HEK293 (cell line): ENCODE results near the gene CREBRF.
"Not testable (repeated sequence)": the region's sequence is repeated elsewhere in the genome, so short reads cannot be mapped to it uniquely, and the experiment has no call there.

Experiments
- CTCF ChIA-PET: fragments of 350-600 bp; formaldehyde crosslinking; extraction: SDS; loops from one replicate; lab custom pipeline; 2021; ENCODE audit warnings: antibody characterized with exemption; lab: Yijun Ruan, JAX
- POLR2A ChIA-PET: fragments of 300-600 bp; formaldehyde crosslinking; extraction: SDS; loops from one replicate; lab custom pipeline; 2020; ENCODE audit warnings: antibody characterized with exemption, inconsistent platforms; lab: Yijun Ruan, JAX
- H3K27ac ChIP-seq: fragments of 200-500 bp; sonication (Bioruptor generic); 2 replicates; pipeline ENCODE4 v1.5.1; 2014; ENCODE audit warnings: low read depth, low read length, control low read depth, inconsistent platforms; ENCODE audit errors: extremely low read depth
- H3K36me3 ChIP-seq, 2 experiments: fragments of 200-500 bp in 1 of 2; sonication (Bioruptor generic) in 1 of 2; 1 replicate in 1 of 2; 2 replicates in 1 of 2; pipeline ENCODE4 v1.5.1; 2014 to 2017; ENCODE audit warnings: inconsistent platforms in 2 of 2, low read length in 2 of 2; ENCODE audit not compliant: control insufficient read depth in 2 of 2, insufficient read depth in 1 of 2
- H3K4me1 ChIP-seq: fragments of 200-500 bp; sonication (Bioruptor generic); 2 replicates; pipeline ENCODE4 v1.5.1; 2014; ENCODE audit warnings: mild to moderate bottlenecking, low read length, inconsistent platforms; ENCODE audit not compliant: control insufficient read depth, insufficient read depth
- H3K4me3 ChIP-seq: 2 replicates; pipeline ENCODE4 v1.5.1; 2011; ENCODE audit warnings: low read depth, mild to moderate bottlenecking, control low read depth, low read length, moderate library complexity
- H3K9me3 ChIP-seq: fragments of 200-500 bp; sonication (Bioruptor generic); 2 replicates; pipeline ENCODE4 v1.5.1; 2014; ENCODE audit warnings: low read depth, low read length, inconsistent platforms; ENCODE audit not compliant: control insufficient read depth, insufficient read depth
- FEZF1 ChIP-seq: fragments of 450-650 bp; formaldehyde crosslinking; IDR thresholded peaks from 2 replicates; pipeline ENCODE4 v1.5.1; 2016; ENCODE audit warnings: missing biosample characterization, missing genetic modification characterization
- GLIS2 ChIP-seq: fragments of 450-650 bp; formaldehyde crosslinking; IDR thresholded peaks from 2 replicates; pipeline ENCODE4 v1.5.1; 2016; ENCODE audit warnings: missing biosample characterization, missing genetic modification characterization
- PRDM1 ChIP-seq: fragments of 450-650 bp; formaldehyde crosslinking; IDR thresholded peaks from 2 replicates; pipeline ENCODE4; 2016; ENCODE audit warnings: missing biosample characterization, missing genetic modification characterization
- RBAK ChIP-seq: fragments of 450-650 bp; formaldehyde crosslinking; IDR thresholded peaks from 2 replicates; pipeline ENCODE4 v1.5.1; 2016; ENCODE audit warnings: missing biosample characterization, missing genetic modification characterization
- REPIN1 ChIP-seq: fragments of 450-650 bp; formaldehyde crosslinking; IDR thresholded peaks from 2 replicates; pipeline ENCODE4 v1.5.1; 2017; ENCODE audit warnings: missing biosample characterization, missing genetic modification characterization, low read depth
- SP7 ChIP-seq: fragments of 450-650 bp; formaldehyde crosslinking; IDR thresholded peaks from 2 replicates; pipeline ENCODE4 v1.5.1; 2016; ENCODE audit warnings: missing biosample characterization, missing genetic modification characterization
- ZBTB21 ChIP-seq: fragments of 450-650 bp; formaldehyde crosslinking; IDR thresholded peaks from 2 replicates; pipeline ENCODE4 v1.5.1; 2017; ENCODE audit warnings: missing biosample characterization, missing genetic modification characterization
- ZIC2 ChIP-seq: fragments of 450-650 bp; formaldehyde crosslinking; IDR thresholded peaks from 2 replicates; pipeline ENCODE4 v1.5.1; 2016; ENCODE audit warnings: missing biosample characterization, missing genetic modification characterization
- ZNF169 ChIP-seq: fragments of 450-650 bp; formaldehyde crosslinking; IDR thresholded peaks from 2 replicates; pipeline ENCODE4 v1.5.1; 2016; ENCODE audit warnings: missing biosample characterization, missing genetic modification characterization
- ZNF174 ChIP-seq: fragments of 450-650 bp; formaldehyde crosslinking; IDR thresholded peaks from 2 replicates; pipeline ENCODE4 v1.5.0; 2017; ENCODE audit warnings: missing biosample characterization, mild to moderate bottlenecking, missing genetic modification characterization
- ZNF292 ChIP-seq: fragments of 450-650 bp; formaldehyde crosslinking; IDR thresholded peaks from 2 replicates; pipeline ENCODE4 v1.5.1; 2016; ENCODE audit warnings: low read depth, missing biosample characterization, missing genetic modification characterization, borderline replicate concordance
- ZNF335 ChIP-seq: fragments of 450-650 bp; formaldehyde crosslinking; conservative IDR thresholded peaks from 2 replicates; pipeline ENCODE4 v1.5.1; 2016; ENCODE audit warnings: missing biosample characterization, missing genetic modification characterization
- ZNF362 ChIP-seq: fragments of 450-650 bp; formaldehyde crosslinking; IDR thresholded peaks from 2 replicates; pipeline ENCODE4 v1.5.1; 2016; ENCODE audit warnings: missing biosample characterization, missing genetic modification characterization
- ZNF404 ChIP-seq: fragments of 450-650 bp; formaldehyde crosslinking; IDR thresholded peaks from 2 replicates; pipeline ENCODE4 v1.5.1; 2017; ENCODE audit warnings: missing biosample characterization, missing genetic modification characterization
- ZNF501 ChIP-seq: fragments of 450-650 bp; formaldehyde crosslinking; IDR thresholded peaks from 2 replicates; pipeline ENCODE4 v1.5.1; 2016; ENCODE audit warnings: missing biosample characterization, missing genetic modification characterization
- ZNF548 ChIP-seq: fragments of 450-650 bp; formaldehyde crosslinking; IDR thresholded peaks from 2 replicates; pipeline ENCODE4 v1.5.1; 2016; ENCODE audit warnings: missing biosample characterization, missing genetic modification characterization
- ZNF549 ChIP-seq: fragments of 450-650 bp; IDR thresholded peaks from 2 replicates; pipeline ENCODE4 v1.5.1; 2018; ENCODE audit warnings: missing biosample characterization, missing genetic modification characterization, mild to moderate bottlenecking, inconsistent platforms, moderate library complexity
- ZNF621 ChIP-seq: fragments of 450-650 bp; formaldehyde crosslinking; IDR thresholded peaks from 2 replicates; pipeline ENCODE4 v1.5.1; 2017; ENCODE audit warnings: missing biosample characterization, missing genetic modification characterization
- ZNF747 ChIP-seq: fragments of 450-650 bp; formaldehyde crosslinking; IDR thresholded peaks from 2 replicates; pipeline ENCODE4 v1.5.1; 2016; ENCODE audit warnings: missing biosample characterization, missing genetic modification characterization
- ZNF76 ChIP-seq: fragments of 450-650 bp; formaldehyde crosslinking; IDR thresholded peaks from 2 replicates; pipeline ENCODE4; 2016; ENCODE audit warnings: low read depth, missing biosample characterization, missing genetic modification characterization, borderline replicate concordance
- ZNF777 ChIP-seq: fragments of 450-650 bp; formaldehyde crosslinking; IDR thresholded peaks from 2 replicates; pipeline ENCODE4 v1.5.1; 2017; ENCODE audit warnings: missing biosample characterization, missing genetic modification characterization, borderline replicate concordance
- ZSCAN18 ChIP-seq: fragments of 450-650 bp; formaldehyde crosslinking; IDR thresholded peaks from 2 replicates; pipeline ENCODE4 v1.5.1; 2016; ENCODE audit warnings: missing biosample characterization, missing genetic modification characterization
- ZSCAN4 ChIP-seq: fragments of 450-650 bp; formaldehyde crosslinking; IDR thresholded peaks from 2 replicates; pipeline ENCODE4 v1.5.1; 2017; ENCODE audit warnings: missing biosample characterization, missing genetic modification characterization

Gene CREBRF

GRCh38 chr5:173075137-173075843, 19.1 kb downstream of the CREBRF start (continued):
- no peak for TF ChIP-seq ZSCAN4 (tag by site-specific recombination)
- no peak for TF ChIP-seq ZBTB21 (tag by site-specific recombination)
- TF ChIP-seq ZNF76 (tag by site-specific recombination) = no peak
- TF ChIP-seq ZIC2 = no peak
- no peak for TF ChIP-seq ZSCAN18
- no peak for TF ChIP-seq GLIS2 (tag by site-specific recombination)
- no peak for TF ChIP-seq ZNF621
- TF ChIP-seq, all 188 proteins: peak for 0

GRCh38 chr5:173075970-173076369, 19.8 kb downstream of the CREBRF start:
- POLR2A ChIA-PET = no interaction called here

GRCh38 chr5:173076471-173076870, 20.3 kb downstream of the CREBRF start:
- H3K27ac ChIP-seq, CTCF ChIA-PET, H3K4me3 ChIP-seq, H3K9me3 ChIP-seq, H3K36me3 ChIP-seq, H3K4me1 ChIP-seq, POLR2A ChIA-PET: not testable (repeated sequence)

More at GRCh38 chr5:173075970-173076369, 19.8 kb downstream of the CREBRF start:
- H3K4me1 ChIP-seq = peaks cover 5% of the 10 kb centered on the region; the same call in 1 of the 2 replicates
- H3K4me3 ChIP-seq = no peak overlapping the region
- no peaks in the 10 kb centered on the region for H3K36me3 ChIP-seq
- TF ChIP-seq ZNF335 (no peak), ZNF174 (tag by site-specific recombination) (no peak), PRDM1 (tag by site-specific recombination) (no peak), ZNF747 (tag by site-specific recombination) (no peak), FEZF1 (tag by site-specific recombination) (no peak), ZNF169 (tag by site-specific recombination) (no peak), RBAK (no peak), ZNF549 (tag by site-specific recombination) (no peak), ZNF292 (tag by site-specific recombination) (no peak), ZNF501 (tag by site-specific recombination) (no peak), ZNF362 (no peak), ZNF548 (no peak), ZNF404 (no peak), SP7 (tag by site-specific recombination) (no peak), REPIN1 (tag by site-specific recombination) (no peak), ZIC2 (no peak), ZNF777 (tag by site-specific recombination) (no peak), ZNF621 (no peak)
- no peaks in the 10 kb centered on the region for H3K9me3 ChIP-seq
- no peak overlapping the region for H3K27ac ChIP-seq
- CTCF ChIA-PET = no interaction called here
